ENCODE data around the gene PROB1. TPM values are rescaled to one million over a fixed set of nuclear protein-coding genes. Genes with fewer than 3 reads are reported as not detected.

PROB1 gene
- 0.74 and 1.2 TPM in 2 replicates for polyA plus RNA-seq
- polyA minus RNA-seq = 1.2 and 1.3 TPM in 2 replicates

GRCh38 chr5:139394654-139395566 lies at the start of gene PROB1:
TSS of gene PROB1 (minus strand) at chr5:139395104. CDS start at chr5:139395081, 23 bp downstream.
- Histone ChIP-seq H3K27me3 (ENCODE audit: insufficient read depth, low read depth, low read length) (peaks cover 50% of the 10 kb centered on the region), H2AFZ (ENCODE audit: low read depth, low read length) (no peak within 1 kb of the TSS), H3F3A (ENCODE audit: insufficient read depth, low read length, poor library complexity, severe bottlenecking) (no peaks in the 10 kb centered on the region), H3K4me2 (ENCODE audit: low read length) (no peak within 1 kb of the TSS), H3K9ac (ENCODE audit: low read length) (peak within 1 kb of the TSS; percentile 9), H4K20me1 (ENCODE audit: insufficient read depth) (no peaks in the 10 kb centered on the region), H3K9me2 (ENCODE audit: insufficient read depth, low read length) (no peaks in the 10 kb centered on the region), H3K36me3 (ENCODE audit: insufficient read depth, low read length) (no peaks in the 10 kb centered on the region), H3K4me3 (ENCODE audit: low read length) (peak within 1 kb of the TSS; percentile 55), H3K9me3 (ENCODE audit: low read length) (no peaks in the 10 kb centered on the region), H3K27ac (ENCODE audit: low read length) (no peak within 1 kb of the TSS), H3K79me2 (replicated peaks; ENCODE audit: insufficient read depth, low read length) (no peaks in the 10 kb centered on the region)
- TF ChIP-seq POLR2AphosphoS5 (IDR thresholded peaks at IDR 0.05) (no peak), EP300 (conservative IDR thresholded peaks at IDR 0.05; ENCODE audit: poor library complexity, severe bottlenecking) (no peak), MXI1 (conservative IDR thresholded peaks at IDR 0.05; ENCODE audit: poor library complexity, severe bottlenecking) (no peak), REST (IDR thresholded peaks at IDR 0.05; ENCODE audit: borderline replicate concordance) (no peak), CTCF (IDR thresholded peaks at IDR 0.05; ENCODE audit: poor library complexity, severe bottlenecking) (no peak), TAF1 (IDR thresholded peaks at IDR 0.05; ENCODE audit: low read depth) (no peak), EZH2 (IDR thresholded peaks at IDR 0.05; ENCODE audit: borderline replicate concordance, insufficient read depth, low read length, poor library complexity, severe bottlenecking) (no peak), SMC3 (conservative IDR thresholded peaks at IDR 0.05; ENCODE audit: poor library complexity) (no peak), RAD21 (conservative IDR thresholded peaks at IDR 0.05) (no peak)

GRCh38 chr5:139443831-139444453 lies 49.0 kb upstream of the PROB1 start:
- Histone ChIP-seq H3K9me3 (ENCODE audit: low read length) (no peaks in the 10 kb centered on the region), H3K4me2 (ENCODE audit: low read length) (peak overlapping the region; percentile 46), H3K79me2 (replicated peaks; ENCODE audit: insufficient read depth, low read length) (no peaks in the 10 kb centered on the region), H3K9me2 (ENCODE audit: insufficient read depth, low read length) (no peaks in the 10 kb centered on the region), H3K4me3 (ENCODE audit: low read length) (peak overlapping the region; percentile 52), H4K20me1 (ENCODE audit: insufficient read depth) (no peaks in the 10 kb centered on the region), H2AFZ (ENCODE audit: low read depth, low read length) (no peak overlapping the region), H3K9ac (ENCODE audit: low read length) (peak overlapping the region; percentile 65), H3K27me3 (ENCODE audit: insufficient read depth, low read depth, low read length) (no peaks in the 10 kb centered on the region), H3F3A (ENCODE audit: insufficient read depth, low read length, poor library complexity, severe bottlenecking) (no peaks in the 10 kb centered on the region), H3K27ac (ENCODE audit: low read length) (peak overlapping the region; percentile 98), H3K36me3 (ENCODE audit: insufficient read depth, low read length) (no peaks in the 10 kb centered on the region)
- TF ChIP-seq POLR2AphosphoS5 (IDR thresholded peaks at IDR 0.05) = peak; percentile 58
- TF ChIP-seq RAD21 (conservative IDR thresholded peaks at IDR 0.05) = peak; percentile 54
- TF ChIP-seq REST (IDR thresholded peaks at IDR 0.05; ENCODE audit: borderline replicate concordance) = peak; percentile 99
- TF ChIP-seq SMC3 (conservative IDR thresholded peaks at IDR 0.05; ENCODE audit: poor library complexity) = peak; percentile 47
- TF ChIP-seq CTCF (IDR thresholded peaks at IDR 0.05; ENCODE audit: poor library complexity, severe bottlenecking) = peak; percentile 21
- peak; percentile 88 for TF ChIP-seq EP300 (conservative IDR thresholded peaks at IDR 0.05; ENCODE audit: poor library complexity, severe bottlenecking)
- no peak for TF ChIP-seq TAF1 (IDR thresholded peaks at IDR 0.05; ENCODE audit: low read depth)
- TF ChIP-seq EZH2 (IDR thresholded peaks at IDR 0.05; ENCODE audit: borderline replicate concordance, insufficient read depth, low read length, poor library complexity, severe bottlenecking) = no peak
- peak; percentile 53 for TF ChIP-seq MXI1 (conservative IDR thresholded peaks at IDR 0.05; ENCODE audit: poor library complexity, severe bottlenecking)
